H1 (cell line): ENCODE data around the gene PPP2R3B. TPM values are rescaled to one million over a fixed set of nuclear protein-coding genes. Genes with fewer than 3 reads are reported as not detected.

Experiments
- CTCF ChIA-PET: fragments of 300-600 bp; sonication (Branson Sonifier 250); formaldehyde crosslinking; loops from one replicate; lab custom pipeline; 2021; ENCODE audit not compliant: partially characterized antibody; lab: Charles Lee
- POLR2A ChIA-PET: fragments of 300-600 bp; sonication (Branson Sonifier 250); formaldehyde crosslinking; loops from one replicate; lab custom pipeline; 2021; ENCODE audit warnings: inconsistent platforms; ENCODE audit not compliant: partially characterized antibody; lab: Charles Lee
- DNase-seq, 2 experiments: peaks; one replicate each; pipeline versions ENCODE4 v3.0.0 to v3.0.0-alpha.2; 2010 to 2022; ENCODE audit warnings: low spot score in 2 of 2, low read depth in 1 of 2, mixed read lengths in 1 of 2
- FAIRE-seq: peaks from 2 replicates; lab custom pipeline; 2011; peaks lifted over from hg19 to GRCh38; lab: Jason Lieb, UNC
- H2AFZ ChIP-seq: 2 replicates; pipeline ENCODE4 v1.8.1; 2012; ENCODE audit warnings: low read length, inconsistent platforms
- H2AK5ac ChIP-seq: 2 replicates; pipeline ENCODE4 v1.6.1; 2013; ENCODE audit warnings: low read depth, low read length
- H2BK120ac ChIP-seq: replicated peaks from 2 replicates; pipeline ENCODE3; 2013; ENCODE audit warnings: low read depth, low read length, inconsistent platforms
- H2BK12ac ChIP-seq: 2 replicates; pipeline ENCODE4 v1.6.1; 2013; ENCODE audit warnings: low read depth, low read length
- H2BK15ac ChIP-seq: 2 replicates; pipeline ENCODE4 v1.6.1; 2013; ENCODE audit warnings: low read length
- H2BK20ac ChIP-seq: 2 replicates; pipeline ENCODE4 v1.6.1; 2013; ENCODE audit warnings: low read length
- H2BK5ac ChIP-seq: 2 replicates; pipeline ENCODE4 v1.6.1; 2013; ENCODE audit warnings: low read depth, low read length
- H3K14ac ChIP-seq: 2 replicates; pipeline ENCODE4 v1.6.1; 2013; ENCODE audit warnings: inconsistent platforms; ENCODE audit not compliant: insufficient read length
- H3K18ac ChIP-seq: 2 replicates; pipeline ENCODE4 v1.6.1; 2013; ENCODE audit warnings: low read length; ENCODE audit errors: extremely low read depth
- H3K23ac ChIP-seq: 2 replicates; pipeline ENCODE4 v1.6.1; 2013; ENCODE audit warnings: inconsistent platforms; ENCODE audit not compliant: insufficient read length
- H3K23me2 ChIP-seq: 2 replicates; pipeline ENCODE4 v1.6.1; 2013; ENCODE audit warnings: low read depth, low read length
- H3K27ac ChIP-seq: 2 replicates; pipeline ENCODE4 v1.6.1; 2011; ENCODE audit warnings: low read depth, low read length, inconsistent platforms
- H3K27me3 ChIP-seq, 4 experiments: replicated peaks in 1 of 4; 1 replicate in 1 of 4; 2 replicates in 3 of 4; pipeline versions ENCODE4 v1.6.1 to v1.8.1; 2011 to 2013; ENCODE audit warnings: low read length in 3 of 4, mild to moderate bottlenecking in 3 of 4, inconsistent platforms in 2 of 4, mixed read lengths in 2 of 4, moderate library complexity in 1 of 4; ENCODE audit not compliant: control insufficient read depth in 3 of 4, insufficient read depth in 3 of 4; ENCODE audit errors: extremely low read depth in 1 of 4
- H3K36me3 ChIP-seq, 4 experiments: 2 replicates each; pipeline versions ENCODE4 v1.6.1 to v1.8.1; 2011 to 2013; ENCODE audit warnings: mild to moderate bottlenecking in 4 of 4, low read length in 3 of 4, moderate library complexity in 2 of 4, control low read depth in 1 of 4, inconsistent platforms in 1 of 4; ENCODE audit not compliant: insufficient read depth in 4 of 4, control insufficient read depth in 2 of 4
- H3K4ac ChIP-seq: replicated peaks from 2 replicates; pipeline ENCODE3; 2013; ENCODE audit warnings: low read length, low read depth, mixed read lengths, inconsistent platforms; ENCODE audit not compliant: insufficient read length
- H3K4me1 ChIP-seq, 4 experiments: replicated peaks in 1 of 4; 1 replicate in 1 of 4; 2 replicates in 3 of 4; pipeline versions ENCODE4 v1.6.1 to v1.8.1; 2011 to 2013; ENCODE audit warnings: low read length in 3 of 4, inconsistent platforms in 2 of 4, mixed read lengths in 1 of 4; ENCODE audit not compliant: insufficient read depth in 4 of 4, control insufficient read depth in 3 of 4
- H3K4me2 ChIP-seq, 2 experiments: 2 replicates each; pipeline versions ENCODE4 v1.6.1 to v1.8.1; 2011 to 2013; ENCODE audit warnings: low read depth in 2 of 2, low read length in 2 of 2, control low read depth in 1 of 2, inconsistent platforms in 1 of 2, mild to moderate bottlenecking in 1 of 2; ENCODE audit not compliant: insufficient read depth in 1 of 2
- H3K4me3 ChIP-seq, 4 experiments: fragments of 200-600, 300-600 bp in 1 of 4; sonication (generic), shearing (Covaris generic), sonication (Bioruptor Twin) in 1 of 4; 2 replicates each; pipeline versions ENCODE4 v1.5.1 to v1.8.1; 2011 to 2016; ENCODE audit warnings: low read length in 4 of 4, low read depth in 3 of 4, control low read depth in 2 of 4, inconsistent platforms in 2 of 4, mild to moderate bottlenecking in 2 of 4, mixed read lengths in 1 of 4, moderate library complexity in 1 of 4; ENCODE audit not compliant: insufficient read depth in 2 of 4; ENCODE audit errors: extremely low read depth in 1 of 4
- H3K56ac ChIP-seq: replicated peaks from 2 replicates; pipeline ENCODE3; 2013; ENCODE audit warnings: low read depth, mild to moderate bottlenecking, mixed read lengths, low read length, inconsistent platforms; ENCODE audit not compliant: insufficient read length
- H3K79me1 ChIP-seq: 2 replicates; pipeline ENCODE4 v1.6.1; 2013; ENCODE audit warnings: low read depth, low read length, control low read depth
- H3K79me2 ChIP-seq, 2 experiments: 2 replicates each; pipeline versions ENCODE4 v1.6.1 to v1.8.1; 2012 to 2013; ENCODE audit warnings: low read length in 2 of 2, mild to moderate bottlenecking in 2 of 2, inconsistent platforms in 1 of 2; ENCODE audit not compliant: insufficient read depth in 2 of 2, control insufficient read depth in 1 of 2
- H3K9ac ChIP-seq, 4 experiments: replicated peaks in 1 of 4; 1 replicate in 1 of 4; 2 replicates in 3 of 4; pipeline versions ENCODE4 v1.6.1 to v1.8.1; 2011 to 2013; ENCODE audit warnings: low read depth in 3 of 4, low read length in 3 of 4, control low read depth in 2 of 4, mild to moderate bottlenecking in 2 of 4, moderate library complexity in 2 of 4, inconsistent platforms in 1 of 4; ENCODE audit errors: extremely low read depth in 1 of 4
- H3K9me3 ChIP-seq, 2 experiments: 2 replicates each; pipeline versions ENCODE4 v1.6.1 to v1.8.1; 2012 to 2013; ENCODE audit warnings: mild to moderate bottlenecking in 2 of 2, moderate library complexity in 2 of 2, control low read depth in 1 of 2, inconsistent platforms in 1 of 2, low read depth in 1 of 2, low read length in 1 of 2, mixed read lengths in 1 of 2; ENCODE audit not compliant: insufficient read depth in 2 of 2
- H4K20me1 ChIP-seq, 2 experiments: replicated peaks in 1 of 2; 2 replicates each; pipeline versions ENCODE3 to v1.8.1; 2011 to 2013; ENCODE audit warnings: inconsistent platforms in 2 of 2, low read length in 2 of 2, mild to moderate bottlenecking in 1 of 2; ENCODE audit not compliant: insufficient read depth in 2 of 2, control insufficient read depth in 1 of 2
- H4K5ac ChIP-seq: 2 replicates; pipeline ENCODE4 v1.6.1; 2013; ENCODE audit warnings: low read length, low read depth, mixed read lengths, inconsistent platforms; ENCODE audit not compliant: insufficient read length
- H4K8ac ChIP-seq: 2 replicates; pipeline ENCODE4 v1.8.0; 2013; ENCODE audit warnings: mild to moderate bottlenecking, moderate library complexity, low read length, inconsistent platforms; ENCODE audit not compliant: insufficient read depth; ENCODE audit errors: extremely low read depth
- H4K91ac ChIP-seq: replicated peaks from 2 replicates; pipeline ENCODE3; 2013; ENCODE audit warnings: low read length, mixed read lengths, inconsistent platforms; ENCODE audit not compliant: insufficient read length
- ATF3 ChIP-seq: IDR thresholded peaks from 2 replicates; pipeline ENCODE4 v1.6.1; 2011; ENCODE audit warnings: low read depth, mild to moderate bottlenecking, low read length; ENCODE audit not compliant: insufficient read depth
- BACH1 ChIP-seq: IDR thresholded peaks from 2 replicates; pipeline ENCODE4 v1.6.1; 2012; ENCODE audit warnings: low read length, improper control_type of control experiment
- CTCF ChIP-seq, 3 experiments: IDR thresholded peaks; 1 replicate in 2 of 3; 2 replicates in 1 of 3; pipeline versions ENCODE4 v1.5.1 to v1.6.1; 2011; ENCODE audit warnings: low read length in 3 of 3, mild to moderate bottlenecking in 3 of 3, inconsistent platforms in 2 of 3, low read depth in 1 of 3, moderate library complexity in 1 of 3; ENCODE audit not compliant: insufficient read depth in 1 of 3; ENCODE audit errors: control extremely low read depth in 1 of 3
- EGR1 ChIP-seq: IDR thresholded peaks from 2 replicates; pipeline ENCODE4 v1.6.1; 2011; ENCODE audit warnings: low read depth, low read length, borderline replicate concordance
- KDM1A ChIP-seq: fragments of 200-600, 300-600 bp; sonication (generic); IDR thresholded peaks from 2 replicates; pipeline ENCODE4 v1.7.1; 2016; ENCODE audit warnings: mild to moderate bottlenecking, low read length, borderline replicate concordance
- POLR2A ChIP-seq, 2 experiments: IDR thresholded peaks; 1 replicate in 1 of 2; 2 replicates in 1 of 2; pipeline ENCODE4 v1.6.1; 2011; ENCODE audit warnings: low read depth in 2 of 2, low read length in 2 of 2, mild to moderate bottlenecking in 2 of 2; ENCODE audit errors: control extremely low read depth in 1 of 2
- POU5F1 ChIP-seq: IDR thresholded peaks from 2 replicates; pipeline ENCODE4 v1.6.1; 2011; ENCODE audit warnings: low read depth, mild to moderate bottlenecking, low read length, moderate library complexity
- RAD21 ChIP-seq, 2 experiments: IDR thresholded peaks in 1 of 2; conservative IDR thresholded peaks in 1 of 2; 2 replicates each; pipeline ENCODE4 v1.6.1; 2011; ENCODE audit warnings: low read depth in 2 of 2, low read length in 2 of 2, improper control_type of control experiment in 1 of 2, inconsistent platforms in 1 of 2, mild to moderate bottlenecking in 1 of 2, moderate library complexity in 1 of 2
- RXRA ChIP-seq: IDR thresholded peaks from 2 replicates; pipeline ENCODE4 v1.6.1; 2011; ENCODE audit warnings: low read depth, mild to moderate bottlenecking, low read length, moderate library complexity; ENCODE audit not compliant: insufficient read depth
- TAF7 ChIP-seq: optimal IDR thresholded peaks from 2 replicates; pipeline ENCODE3; 2011; ENCODE audit warnings: low read depth, mild to moderate bottlenecking, inconsistent platforms, low read length, moderate library complexity, borderline replicate concordance
- WGBS, 2 experiments: shearing (Covaris generic) in 1 of 2; methylation state at CpG; one replicate each; pipeline versions ENCODE4 v1.1.6 to v1.1.7; 2013 to 2015; ENCODE audit warnings: low lambda C conversion rate in 2 of 2, mixed read lengths in 2 of 2, inconsistent platforms in 1 of 2, low coverage in 1 of 2, missing lambda C conversion rate in 1 of 2; ENCODE audit not compliant: insufficient replicate concordance in 2 of 2, insufficient coverage in 1 of 2, insufficient read length in 1 of 2; ENCODE audit errors: extremely low coverage in 1 of 2, missing lambda C conversion rate in 1 of 2; 5-methylcytosine and 5-hydroxymethylcytosine counted together
- polyA plus RNA-seq, 7 experiments: library from polyadenylated mRNA; depleted of rRNA in 3 of 7; stranded (reverse) in 5 of 7; unstranded in 2 of 7; fragments of >200 nt in 5 of 7; fragments of 200-250 nt in 2 of 7; gene quantifications; 1 replicate in 5 of 7; 2 replicates in 1 of 7; 4 replicates in 1 of 7; pipeline versions ENCODE4 v1.2.1 to v1.2.3, GENCODE V29; 2011 to 2013; ENCODE audit warnings: missing spikeins in 2 of 7, mixed read lengths in 2 of 7
- total RNA-seq: library from RNA; stranded (reverse); fragmentation: NEBNext Ultra II Directional; extraction: Animal tissue kit (Norgen Biotek cat#: 25700); gene quantifications from 2 replicates; pipeline ENCODE4 v1.2.1, GENCODE V29; 2021

The PPP2R3B gene
- total and polyA plus RNA-seq, 2 of the 8 experiments (the other 6 are each of a cell fraction or from before 2014, with no cell fraction given): 47.6 to 86.7 TPM

- no peak overlapping the region for H2BK5ac ChIP-seq
- H3K4me3 ChIP-seq: no peak overlapping the region
- H3K14ac ChIP-seq: no peak overlapping the region
- no peak overlapping the region for H2BK120ac ChIP-seq
- no peak overlapping the region for H2BK12ac ChIP-seq
- CTCF ChIA-PET: no interaction called here
- no peak overlapping the region for H4K5ac ChIP-seq
- 92% methylated on average over 35 of the region's 44 CpGs; no CpG with 5 or more reads in 1 of the 2 experiments for WGBS, 2 experiments
- no peak overlapping the region for H4K91ac ChIP-seq
- H3K27ac ChIP-seq: no peak overlapping the region
- FAIRE-seq (no peak), DNase-seq (no peak)
- no peaks in the 10 kb centered on the region for H3K79me2 ChIP-seq
- no peak overlapping the region for H3K9ac ChIP-seq
- no peak overlapping the region for H2BK20ac ChIP-seq
- H3K36me3 ChIP-seq: peaks cover 5 to 40% (median 20%) of the 10 kb centered on the region in 4 experiments; a peak in 5 of 8 replicates
- H3K18ac ChIP-seq: no peak overlapping the region
- H3K9me3 ChIP-seq: no peaks in the 10 kb centered on the region; a peak in 1 of 4 replicates
- H3K4me2 ChIP-seq: no peak overlapping the region
- no peak overlapping the region for H3K56ac ChIP-seq
- no peaks in the 10 kb centered on the region for H3K23me2 ChIP-seq
- H2BK15ac ChIP-seq: no peak overlapping the region
- no peak overlapping the region for H2AK5ac ChIP-seq
- no peaks in the 10 kb centered on the region; the same call in 1 of the 2 replicates for H3K79me1 ChIP-seq
- H3K4me1 ChIP-seq: no peaks in the 10 kb centered on the region
- H4K8ac ChIP-seq: no peak overlapping the region
- POLR2A ChIA-PET: no interaction called here
- no peak overlapping the region for H2AFZ ChIP-seq
- no peaks in the 10 kb centered on the region for H3K27me3 ChIP-seq
- H4K20me1 ChIP-seq: peaks cover 0 to 10% of the 10 kb centered on the region in 2 experiments
- no peak overlapping the region for H3K23ac ChIP-seq
- H3K4ac ChIP-seq: no peak overlapping the region
- TF ChIP-seq KDM1A: no peak
- TF ChIP-seq RAD21 (IDR thresholded peaks at IDR 0.05 in 1 of 2, conservative IDR thresholded peaks at IDR 0.05 in 1 of 2; ENCODE audit: low read depth in 2 of 2, low read length in 2 of 2): peak in 1 of 2 experiments; percentile 39; a peak in 1 of 4 replicates
- TF ChIP-seq TAF7: no peak
- TF ChIP-seq ATF3: no peak
- TF ChIP-seq CTCF (IDR thresholded peaks at IDR 0.05; ENCODE audit: control extremely low read depth in 1 of 3, insufficient read depth in 1 of 3, low read depth in 1 of 3, low read length in 3 of 3): peak in 2 of 3 experiments; percentile 18 to 31; a peak in 2 of 4 replicates
- TF ChIP-seq RXRA: no peak
- no peak for TF ChIP-seq POLR2A (IDR thresholded peaks at IDR 0.05; ENCODE audit: control extremely low read depth in 1 of 2, low read depth in 2 of 2, low read length in 2 of 2)
- no peak for TF ChIP-seq BACH1
- no peak for TF ChIP-seq POU5F1
- TF ChIP-seq EGR1: peak; percentile 66; the same call in 1 of the 2 replicates
Observed at GRCh38 chrX:338836-339400, 47.8 kb downstream of the PPP2R3B start.
